ENCODE results near the gene GSTK1.
A peak's percentile ranks its signal among the peaks of the same experiment; 100 is the strongest.

GSTK1 gene

DNA sequence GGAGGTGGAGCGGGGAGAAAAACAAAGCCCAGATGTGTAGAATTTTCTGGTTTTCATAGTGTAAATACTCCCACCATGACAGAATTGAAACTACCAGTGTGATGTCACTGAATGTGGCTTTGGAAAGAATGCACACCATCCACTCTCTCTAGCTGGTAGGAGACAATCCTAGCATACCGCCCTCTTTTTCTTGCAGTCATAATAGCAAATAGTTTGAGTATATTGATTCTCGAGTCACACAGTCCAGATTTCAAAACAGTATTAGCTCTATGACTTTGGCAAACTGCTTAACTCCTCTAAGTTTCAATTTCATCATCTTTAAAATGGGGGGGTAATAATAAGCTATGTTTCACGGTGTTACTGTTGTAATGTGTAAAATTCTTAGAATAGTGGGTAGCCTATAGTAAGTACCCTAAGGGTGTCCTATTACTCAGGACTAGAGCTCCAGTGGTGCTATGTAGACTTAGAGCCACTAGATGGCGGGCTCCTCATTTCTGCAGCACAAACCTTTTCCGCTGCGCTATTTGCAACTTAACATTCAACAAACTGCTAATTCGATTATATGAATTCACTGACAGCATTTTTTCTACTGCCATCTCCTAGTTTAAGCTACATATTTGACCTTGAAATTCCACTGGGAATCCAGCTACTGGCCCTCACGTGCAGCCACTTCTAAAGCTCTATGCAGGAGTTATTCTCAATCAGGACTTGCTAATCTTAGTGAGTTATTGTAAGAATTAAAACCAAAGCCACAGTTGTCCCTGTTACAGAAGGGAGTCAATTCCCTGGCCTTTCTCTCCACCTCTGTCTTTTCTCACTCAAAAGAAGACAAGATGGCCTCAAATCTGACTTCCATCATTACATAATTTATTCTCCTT, 22.7 kb upstream of the GSTK1 start:
- H3K36me3 ChIP-seq (ENCODE audit: insufficient read depth, low read length) = no peaks in the 10 kb centered on the region
- H3K27me3 ChIP-seq (ENCODE audit: control insufficient read depth in 1 of 2, insufficient read depth in 2 of 2, low read length in 2 of 2) = no peaks in the 10 kb centered on the region
- no peak overlapping the region for H3K4me3 ChIP-seq (ENCODE audit: low read depth in 1 of 2, low read length in 2 of 2)
- peak overlapping the region; percentile 13 for H3K9ac ChIP-seq (ENCODE audit: low read length)
- H3K4me1 ChIP-seq (ENCODE audit: insufficient read depth, low read length) = peaks cover 4% of the 10 kb centered on the region
- H3K27ac ChIP-seq (ENCODE audit: low read depth, low read length) = no peak overlapping the region
- H3K9me3 ChIP-seq (ENCODE audit: low read length) = no peaks in the 10 kb centered on the region

- H3K27ac ChIP-seq (ENCODE audit: low read depth, low read length) = no peak overlapping the region
- H3K4me3 ChIP-seq (ENCODE audit: low read depth in 1 of 2, low read length in 2 of 2) = no peak overlapping the region
- H3K36me3 ChIP-seq (ENCODE audit: insufficient read depth, low read length) = no peaks in the 10 kb centered on the region
- no peak overlapping the region for H3K9ac ChIP-seq (ENCODE audit: low read length)
- H3K27me3 ChIP-seq (ENCODE audit: control insufficient read depth in 1 of 2, insufficient read depth in 2 of 2, low read length in 2 of 2) = no peaks in the 10 kb centered on the region
- no peaks in the 10 kb centered on the region for H3K9me3 ChIP-seq (ENCODE audit: low read length)
- peaks cover 4% of the 10 kb centered on the region for H3K4me1 ChIP-seq (ENCODE audit: insufficient read depth, low read length)
These were observed 20.9 kb upstream of the GSTK1 start for GRCh38 chr7:143242306-143242705.

DNA sequence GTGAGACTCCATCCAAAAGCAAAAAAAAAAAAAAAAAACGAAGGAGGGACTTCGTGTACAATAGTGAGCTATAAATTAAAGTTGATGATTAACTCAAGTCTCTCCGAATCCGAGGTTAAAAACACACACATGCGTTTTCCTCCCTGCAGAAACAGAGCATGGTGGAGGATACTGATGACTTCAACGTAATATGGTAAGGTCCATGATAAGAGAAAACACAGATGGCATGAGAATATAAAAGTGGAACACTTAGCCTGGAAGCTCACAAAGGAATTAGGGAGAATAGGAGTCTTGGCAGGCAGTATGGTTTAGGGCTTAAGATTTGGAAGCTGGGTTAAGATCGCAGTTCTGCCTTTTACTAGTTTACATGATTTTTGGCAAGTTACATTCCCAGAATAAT, 20.1 kb upstream of the GSTK1 start:
- peaks cover 4% of the 10 kb centered on the region for H3K4me1 ChIP-seq (ENCODE audit: insufficient read depth, low read length)
- H3K27me3 ChIP-seq (ENCODE audit: control insufficient read depth in 1 of 2, insufficient read depth in 2 of 2, low read length in 2 of 2) = no peaks in the 10 kb centered on the region
- H3K4me3 ChIP-seq (ENCODE audit: low read depth in 1 of 2, low read length in 2 of 2) = no peak overlapping the region
- no peak overlapping the region for H3K9ac ChIP-seq (ENCODE audit: low read length)
- H3K36me3 ChIP-seq (ENCODE audit: insufficient read depth, low read length) = no peaks in the 10 kb centered on the region
- H3K27ac ChIP-seq (ENCODE audit: low read depth, low read length) = no peak overlapping the region
- H3K9me3 ChIP-seq (ENCODE audit: low read length) = no peaks in the 10 kb centered on the region

DNA sequence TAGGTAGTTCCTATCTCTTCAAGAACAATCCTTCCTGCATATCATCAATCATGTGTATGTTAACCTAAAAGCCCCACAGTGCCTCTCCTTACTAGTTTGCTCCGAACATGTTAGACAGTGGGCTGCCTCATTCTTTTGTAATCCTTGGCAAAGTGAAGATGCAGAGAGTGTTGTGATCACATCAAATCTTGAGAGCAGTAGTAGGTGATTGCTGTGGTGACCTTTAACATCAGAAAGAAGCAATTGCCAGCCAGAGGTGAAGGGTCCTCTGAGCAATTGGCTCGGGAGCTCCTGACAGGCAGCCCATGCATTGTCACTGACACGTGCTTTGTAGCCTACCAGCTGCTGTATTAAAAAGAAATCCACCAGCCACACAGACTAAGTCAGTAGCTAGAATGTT, 19.6 kb upstream of the GSTK1 start:
- no peaks in the 10 kb centered on the region for H3K9me3 ChIP-seq (ENCODE audit: low read length)
- no peaks in the 10 kb centered on the region for H3K36me3 ChIP-seq (ENCODE audit: insufficient read depth, low read length)
- no peak overlapping the region for H3K4me3 ChIP-seq (ENCODE audit: low read depth in 1 of 2, low read length in 2 of 2)
- peaks cover 4% of the 10 kb centered on the region for H3K4me1 ChIP-seq (ENCODE audit: insufficient read depth, low read length)
- H3K9ac ChIP-seq (ENCODE audit: low read length) = no peak overlapping the region
- H3K27me3 ChIP-seq (ENCODE audit: control insufficient read depth in 1 of 2, insufficient read depth in 2 of 2, low read length in 2 of 2) = no peaks in the 10 kb centered on the region
- no peak overlapping the region for H3K27ac ChIP-seq (ENCODE audit: low read depth, low read length)

GRCh38 chr7:143244321-143244720, 18.9 kb upstream of the GSTK1 start:
- Histone ChIP-seq H3K9ac (ENCODE audit: low read length) (no peak overlapping the region), H3K27ac (ENCODE audit: low read depth, low read length) (no peak overlapping the region)

GRCh38 chr7:143245123-143245522, 18.1 kb upstream of the GSTK1 start:
- no peak overlapping the region for H3K27ac ChIP-seq (ENCODE audit: low read depth, low read length)
- H3K9me3 ChIP-seq (ENCODE audit: low read length) = no peaks in the 10 kb centered on the region
- no peaks in the 10 kb centered on the region for H3K27me3 ChIP-seq (ENCODE audit: control insufficient read depth in 1 of 2, insufficient read depth in 2 of 2, low read length in 2 of 2)
- no peak overlapping the region for H3K4me3 ChIP-seq (ENCODE audit: low read depth in 1 of 2, low read length in 2 of 2)
- H3K4me1 ChIP-seq (ENCODE audit: insufficient read depth, low read length) = peaks cover 4% of the 10 kb centered on the region
- H3K36me3 ChIP-seq (ENCODE audit: insufficient read depth, low read length) = no peaks in the 10 kb centered on the region
- no peak overlapping the region for H3K9ac ChIP-seq (ENCODE audit: low read length)

More at GRCh38 chr7:143244321-143244720, 18.9 kb upstream of the GSTK1 start:
- peaks cover 4% of the 10 kb centered on the region for H3K4me1 ChIP-seq (ENCODE audit: insufficient read depth, low read length)
- no peak overlapping the region for H3K4me3 ChIP-seq (ENCODE audit: low read depth in 1 of 2, low read length in 2 of 2)
- no peaks in the 10 kb centered on the region for H3K36me3 ChIP-seq (ENCODE audit: insufficient read depth, low read length)
- no peaks in the 10 kb centered on the region for H3K27me3 ChIP-seq (ENCODE audit: control insufficient read depth in 1 of 2, insufficient read depth in 2 of 2, low read length in 2 of 2)
- no peaks in the 10 kb centered on the region for H3K9me3 ChIP-seq (ENCODE audit: low read length)

DNA sequence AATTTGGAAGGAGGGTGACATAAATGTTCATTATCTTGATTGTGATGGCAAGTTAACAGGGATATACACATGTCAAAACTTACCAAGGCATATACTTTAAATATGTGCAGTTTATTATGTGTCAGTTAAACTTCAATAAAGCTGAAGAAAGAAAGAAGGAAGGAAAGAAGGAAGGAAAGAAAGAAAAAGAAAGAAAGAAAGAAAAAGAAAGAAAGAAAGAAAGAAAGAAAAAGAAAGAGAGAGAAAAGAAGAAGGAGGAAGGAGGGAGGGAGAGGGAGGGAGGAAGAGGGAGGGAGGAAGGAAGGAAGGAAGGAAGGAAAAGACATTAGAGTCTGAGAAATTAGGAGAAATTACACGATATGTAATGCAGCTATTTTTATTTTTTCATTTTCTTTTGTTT, 15.9 kb upstream of the GSTK1 start:
- H3K27me3 ChIP-seq (ENCODE audit: control insufficient read depth in 1 of 2, insufficient read depth in 2 of 2, low read length in 2 of 2) = no peaks in the 10 kb centered on the region
- H3K36me3 ChIP-seq (ENCODE audit: insufficient read depth, low read length) = no peaks in the 10 kb centered on the region
- H3K9me3 ChIP-seq (ENCODE audit: low read length) = no peaks in the 10 kb centered on the region
- no peaks in the 10 kb centered on the region for H3K4me1 ChIP-seq (ENCODE audit: insufficient read depth, low read length)
- H3K27ac ChIP-seq (ENCODE audit: low read depth, low read length) = no peak overlapping the region
- no peak overlapping the region for H3K4me3 ChIP-seq (ENCODE audit: low read depth in 1 of 2, low read length in 2 of 2)
- H3K9ac ChIP-seq (ENCODE audit: low read length) = no peak overlapping the region

DNA sequence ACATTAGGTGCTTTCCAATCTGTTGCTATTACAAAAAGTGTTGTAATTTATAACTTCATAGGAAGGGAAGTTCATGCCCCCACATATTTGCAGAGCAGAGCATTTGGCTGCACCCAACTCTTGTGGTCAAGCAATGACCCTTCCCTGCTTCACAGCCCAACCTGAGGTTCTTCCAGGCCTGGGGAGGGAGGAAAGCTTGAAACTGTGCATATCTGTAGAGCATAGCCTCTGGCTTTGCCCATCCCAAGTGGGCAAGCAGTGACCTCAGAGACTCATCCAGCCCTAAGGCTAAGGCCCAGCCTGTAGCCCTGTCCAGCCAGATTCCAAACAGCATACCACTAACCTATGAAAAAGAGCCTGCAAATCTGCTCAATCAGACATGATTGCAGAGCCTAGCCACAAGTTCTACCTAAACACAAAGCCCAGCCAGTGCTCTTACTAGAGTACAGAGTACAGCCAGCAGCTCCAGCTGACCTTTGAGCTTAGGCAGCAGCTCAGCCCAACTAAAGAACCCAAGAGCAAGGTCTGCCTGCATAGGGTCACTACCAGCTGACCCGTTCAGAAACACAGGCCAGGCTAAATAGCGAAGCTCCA, 14.4 kb upstream of the GSTK1 start:
- no peak overlapping the region for H3K9ac ChIP-seq (ENCODE audit: low read length)
- no peaks in the 10 kb centered on the region for H3K27me3 ChIP-seq (ENCODE audit: control insufficient read depth in 1 of 2, insufficient read depth in 2 of 2, low read length in 2 of 2)
- no peaks in the 10 kb centered on the region for H3K9me3 ChIP-seq (ENCODE audit: low read length)
- no peaks in the 10 kb centered on the region for H3K4me1 ChIP-seq (ENCODE audit: insufficient read depth, low read length)
- H3K36me3 ChIP-seq (ENCODE audit: insufficient read depth, low read length) = no peaks in the 10 kb centered on the region
- H3K4me3 ChIP-seq (ENCODE audit: low read depth in 1 of 2, low read length in 2 of 2) = no peak overlapping the region
- H3K27ac ChIP-seq (ENCODE audit: low read depth, low read length) = no peak overlapping the region

DNA sequence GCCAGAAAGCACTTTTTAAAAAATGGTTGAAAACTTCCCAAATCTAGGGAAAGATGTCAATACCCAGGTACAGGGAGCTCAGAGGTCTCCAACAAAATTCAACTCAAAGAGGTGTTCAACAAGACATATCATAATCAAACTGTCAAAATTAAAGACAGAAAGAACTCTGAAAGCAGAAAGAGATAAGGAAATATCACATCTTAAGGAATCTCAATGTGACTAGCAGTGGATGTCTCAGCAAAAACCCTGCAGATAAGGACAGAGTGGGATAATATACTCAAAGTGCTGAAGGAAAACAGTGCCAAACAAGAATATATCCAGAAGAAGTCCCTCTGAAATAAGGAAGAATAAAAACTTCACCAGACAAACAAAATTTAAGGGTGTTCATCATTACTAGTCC, 13.0 kb upstream of the GSTK1 start:
- no peaks in the 10 kb centered on the region for H3K27me3 ChIP-seq (ENCODE audit: control insufficient read depth in 1 of 2, insufficient read depth in 2 of 2, low read length in 2 of 2)
- no peak overlapping the region for H3K4me3 ChIP-seq (ENCODE audit: low read depth in 1 of 2, low read length in 2 of 2)
- H3K9me3 ChIP-seq (ENCODE audit: low read length) = no peaks in the 10 kb centered on the region
- H3K36me3 ChIP-seq (ENCODE audit: insufficient read depth, low read length) = no peaks in the 10 kb centered on the region
- H3K27ac ChIP-seq (ENCODE audit: low read depth, low read length) = no peak overlapping the region
- H3K9ac ChIP-seq (ENCODE audit: low read length) = no peak overlapping the region
- no peaks in the 10 kb centered on the region for H3K4me1 ChIP-seq (ENCODE audit: insufficient read depth, low read length)

DNA sequence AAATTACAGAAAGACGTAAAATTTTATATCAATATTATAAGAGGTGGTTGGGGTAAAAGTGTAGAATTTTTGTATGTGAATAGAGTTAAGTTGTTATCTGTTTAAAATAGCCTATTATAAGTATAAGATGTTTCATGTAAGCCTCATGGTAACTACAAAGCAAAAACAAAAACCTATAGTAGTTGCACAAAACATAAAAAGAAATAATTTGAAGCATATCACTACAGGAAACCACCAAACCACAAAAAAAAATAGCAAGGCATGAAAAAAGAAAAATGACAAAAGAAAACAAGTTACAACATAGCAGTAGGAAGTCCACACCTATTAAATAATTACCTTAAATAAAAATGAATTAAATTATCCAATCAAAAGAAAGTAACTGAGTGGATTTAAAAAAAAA, 12.4 kb upstream of the GSTK1 start:
- Histone ChIP-seq H3K27ac (ENCODE audit: low read depth, low read length) (no peak overlapping the region), H3K36me3 (ENCODE audit: insufficient read depth, low read length) (no peaks in the 10 kb centered on the region), H3K27me3 (ENCODE audit: control insufficient read depth in 1 of 2, insufficient read depth in 2 of 2, low read length in 2 of 2) (no peaks in the 10 kb centered on the region), H3K4me1 (ENCODE audit: insufficient read depth, low read length) (no peaks in the 10 kb centered on the region), H3K9ac (ENCODE audit: low read length) (no peak overlapping the region), H3K9me3 (ENCODE audit: low read length) (no peaks in the 10 kb centered on the region), H3K4me3 (ENCODE audit: low read depth in 1 of 2, low read length in 2 of 2) (no peak overlapping the region)

DNA sequence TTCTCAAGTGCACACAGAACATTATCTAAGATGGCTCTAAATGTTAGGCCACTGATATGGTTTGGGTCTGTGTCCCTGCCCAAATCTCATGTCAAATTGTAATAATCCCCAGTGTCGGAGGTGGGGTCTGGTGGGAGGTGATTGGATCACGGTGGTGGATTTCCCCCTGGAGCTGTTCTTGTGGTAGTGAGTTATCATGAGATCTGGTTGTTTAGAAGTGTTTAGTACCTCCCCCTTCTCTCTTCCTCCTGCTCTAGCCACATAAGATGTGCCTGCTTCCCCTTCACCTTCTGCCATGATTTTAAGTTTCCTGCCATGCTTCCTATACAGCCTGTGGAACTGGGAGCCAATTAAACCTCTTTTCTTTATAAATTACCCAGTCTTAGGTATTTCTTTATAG, 11.2 kb upstream of the GSTK1 start:
- no peak overlapping the region for H3K4me3 ChIP-seq (ENCODE audit: low read depth in 1 of 2, low read length in 2 of 2)
- H3K27ac ChIP-seq (ENCODE audit: low read depth, low read length) = no peak overlapping the region
- no peaks in the 10 kb centered on the region for H3K36me3 ChIP-seq (ENCODE audit: insufficient read depth, low read length)
- no peaks in the 10 kb centered on the region for H3K27me3 ChIP-seq (ENCODE audit: control insufficient read depth in 1 of 2, insufficient read depth in 2 of 2, low read length in 2 of 2)
- no peaks in the 10 kb centered on the region for H3K4me1 ChIP-seq (ENCODE audit: insufficient read depth, low read length)
- no peaks in the 10 kb centered on the region for H3K9me3 ChIP-seq (ENCODE audit: low read length)
- no peak overlapping the region for H3K9ac ChIP-seq (ENCODE audit: low read length)

DNA sequence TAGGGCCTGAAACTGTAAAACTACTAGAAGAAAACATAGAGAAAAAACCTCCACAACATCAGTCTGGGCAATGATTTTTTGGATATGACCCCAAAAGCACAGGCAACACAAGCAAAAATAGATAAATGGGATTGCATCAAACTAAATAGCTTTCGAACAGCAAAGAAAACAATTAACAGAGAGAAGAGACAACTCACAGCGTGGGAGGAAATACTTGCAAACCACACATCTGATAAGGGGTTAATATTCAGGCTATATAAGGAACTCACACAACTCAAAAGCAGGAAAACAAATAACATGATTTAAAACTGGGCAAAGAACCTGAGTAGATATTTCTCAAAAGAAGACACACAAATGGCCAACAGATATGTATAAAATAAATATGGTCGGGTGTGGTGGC, 7.7 kb upstream of the GSTK1 start:
- no peaks in the 10 kb centered on the region for H3K27me3 ChIP-seq (ENCODE audit: control insufficient read depth in 1 of 2, insufficient read depth in 2 of 2, low read length in 2 of 2)
- H3K9me3 ChIP-seq (ENCODE audit: low read length) = no peaks in the 10 kb centered on the region
- peaks cover 10% of the 10 kb centered on the region for H3K4me1 ChIP-seq (ENCODE audit: insufficient read depth, low read length)
- no peak overlapping the region for H3K4me3 ChIP-seq (ENCODE audit: low read depth in 1 of 2, low read length in 2 of 2)
- no peaks in the 10 kb centered on the region for H3K36me3 ChIP-seq (ENCODE audit: insufficient read depth, low read length)
- no peak overlapping the region for H3K9ac ChIP-seq (ENCODE audit: low read length)
- no peak overlapping the region for H3K27ac ChIP-seq (ENCODE audit: low read depth, low read length)

Data from muscle layer of colon (tissue), 2 donors.